ENCODE results near the gene SLC45A1.

- TF ChIP-seq CTCF (IDR thresholded peaks at IDR 0.05) (no peak), POLR2A (IDR thresholded peaks at IDR 0.05) (no peak)
These were observed 14.9 kb downstream of the SLC45A1 start for GRCh38 chr1:8332806-8333205.

All from heart left ventricle (tissue), 13 donors.